Osteoblast (primary cell): ENCODE data around the gene SUPT16H. TPM values are rescaled to one million over a fixed set of nuclear protein-coding genes. Genes with fewer than 3 reads are reported as not detected.

Experiments
- DNase-seq: peaks from one replicate; pipeline ENCODE4 v3.0.0; 2011; ENCODE audit warnings: low spot score, mixed read lengths; ENCODE audit not compliant: insufficient read length; ENCODE audit errors: missing footprints
- H2AFZ ChIP-seq: 2 replicates; pipeline ENCODE4 v1.6.0; 2011; ENCODE audit warnings: mild to moderate bottlenecking, low read length
- H3K27ac ChIP-seq: 2 replicates; pipeline ENCODE4 v1.5.1; 2011; ENCODE audit warnings: mild to moderate bottlenecking, low read depth, low read length, moderate library complexity
- H3K27me3 ChIP-seq: 2 replicates; pipeline ENCODE4 v1.6.0; 2012; ENCODE audit warnings: mild to moderate bottlenecking, control low read depth, inconsistent platforms, low read length, moderate library complexity; ENCODE audit not compliant: insufficient read depth
- H3K36me3 ChIP-seq: 2 replicates; pipeline ENCODE4 v1.5.1; 2011; ENCODE audit warnings: mild to moderate bottlenecking, low read length, control low read depth, moderate library complexity; ENCODE audit not compliant: insufficient read depth
- H3K4me1 ChIP-seq: 2 replicates; pipeline ENCODE4 v1.5.1; 2011; ENCODE audit warnings: mild to moderate bottlenecking, low read length, control low read depth, moderate library complexity; ENCODE audit not compliant: insufficient read depth
- H3K4me2 ChIP-seq: 2 replicates; pipeline ENCODE4 v1.6.0; 2011; ENCODE audit warnings: mild to moderate bottlenecking, low read length; ENCODE audit not compliant: insufficient read depth
- H3K4me3 ChIP-seq: fragments of 200-600 bp; sonication (generic); 3 replicates; pipeline ENCODE4 v1.5.1; 2012; ENCODE audit warnings: mild to moderate bottlenecking, low read length, inconsistent platforms; ENCODE audit not compliant: insufficient read depth
- H3K79me2 ChIP-seq: 2 replicates; pipeline ENCODE4 v1.6.0; 2012; ENCODE audit warnings: mild to moderate bottlenecking, low read length, control low read depth, inconsistent platforms; ENCODE audit not compliant: insufficient read depth
- H3K9me3 ChIP-seq: 2 replicates; pipeline ENCODE4 v1.5.1; 2011; ENCODE audit warnings: low read depth, low read length, control low read depth
- H4K20me1 ChIP-seq: 2 replicates; pipeline ENCODE4 v1.6.0; 2012; ENCODE audit warnings: mild to moderate bottlenecking, low read length, control low read depth; ENCODE audit not compliant: insufficient read depth
- total RNA-seq: library from RNA; depleted of rRNA; stranded (reverse); fragments of >200 nt; gene quantifications from 2 replicates; pipeline ENCODE4 v1.2.3, GENCODE V29; 2012
- TF ChIP-seq, protein P1 (sequence below): IDR thresholded peaks from 2 replicates; pipeline ENCODE4 v1.5.1; 2011; ENCODE audit warnings: mild to moderate bottlenecking, low read depth, low read length, moderate library complexity; ENCODE audit errors: extremely low read depth

Gene SUPT16H
- total RNA-seq, 1 donor = 72.0 TPM

DNA sequence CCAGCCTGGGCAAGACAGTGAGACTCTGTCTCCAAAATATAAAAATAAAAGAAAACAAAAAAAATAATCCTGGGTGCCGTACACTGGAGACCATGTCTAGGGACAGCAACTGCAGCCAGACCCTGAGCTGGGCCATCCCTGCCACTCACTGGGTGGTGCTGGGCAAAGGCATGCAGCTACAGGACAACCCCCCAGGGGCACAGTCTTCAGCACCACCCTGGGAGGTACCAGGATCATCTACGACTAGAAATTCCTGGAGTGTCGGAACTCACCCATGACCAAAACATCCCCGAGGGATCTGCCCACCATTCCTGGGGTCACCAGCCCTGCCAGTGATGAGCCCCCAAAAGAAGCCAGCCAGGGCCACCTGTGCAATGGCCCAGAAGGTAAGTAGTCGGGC is 35.7 kb upstream of the SUPT16H start:
- peaks cover 11% of the 10 kb centered on the region for H3K79me2 ChIP-seq
- no peak overlapping the region for H2AFZ ChIP-seq
- H3K4me1 ChIP-seq = no peaks in the 10 kb centered on the region
- H3K9me3 ChIP-seq = no peaks in the 10 kb centered on the region
- peaks cover 4% of the 10 kb centered on the region for H4K20me1 ChIP-seq
- no peak for DNase-seq
- H3K4me3 ChIP-seq = no peak overlapping the region
- no peaks in the 10 kb centered on the region for H3K27me3 ChIP-seq
- TF ChIP-seq, protein P1, sequence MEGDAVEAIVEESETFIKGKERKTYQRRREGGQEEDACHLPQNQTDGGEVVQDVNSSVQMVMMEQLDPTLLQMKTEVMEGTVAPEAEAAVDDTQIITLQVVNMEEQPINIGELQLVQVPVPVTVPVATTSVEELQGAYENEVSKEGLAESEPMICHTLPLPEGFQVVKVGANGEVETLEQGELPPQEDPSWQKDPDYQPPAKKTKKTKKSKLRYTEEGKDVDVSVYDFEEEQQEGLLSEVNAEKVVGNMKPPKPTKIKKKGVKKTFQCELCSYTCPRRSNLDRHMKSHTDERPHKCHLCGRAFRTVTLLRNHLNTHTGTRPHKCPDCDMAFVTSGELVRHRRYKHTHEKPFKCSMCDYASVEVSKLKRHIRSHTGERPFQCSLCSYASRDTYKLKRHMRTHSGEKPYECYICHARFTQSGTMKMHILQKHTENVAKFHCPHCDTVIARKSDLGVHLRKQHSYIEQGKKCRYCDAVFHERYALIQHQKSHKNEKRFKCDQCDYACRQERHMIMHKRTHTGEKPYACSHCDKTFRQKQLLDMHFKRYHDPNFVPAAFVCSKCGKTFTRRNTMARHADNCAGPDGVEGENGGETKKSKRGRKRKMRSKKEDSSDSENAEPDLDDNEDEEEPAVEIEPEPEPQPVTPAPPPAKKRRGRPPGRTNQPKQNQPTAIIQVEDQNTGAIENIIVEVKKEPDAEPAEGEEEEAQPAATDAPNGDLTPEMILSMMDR = no peak
- no peak overlapping the region for H3K4me2 ChIP-seq
- H3K36me3 ChIP-seq = peaks cover 68% of the 10 kb centered on the region
- H3K27ac ChIP-seq = no peak overlapping the region

DNA sequence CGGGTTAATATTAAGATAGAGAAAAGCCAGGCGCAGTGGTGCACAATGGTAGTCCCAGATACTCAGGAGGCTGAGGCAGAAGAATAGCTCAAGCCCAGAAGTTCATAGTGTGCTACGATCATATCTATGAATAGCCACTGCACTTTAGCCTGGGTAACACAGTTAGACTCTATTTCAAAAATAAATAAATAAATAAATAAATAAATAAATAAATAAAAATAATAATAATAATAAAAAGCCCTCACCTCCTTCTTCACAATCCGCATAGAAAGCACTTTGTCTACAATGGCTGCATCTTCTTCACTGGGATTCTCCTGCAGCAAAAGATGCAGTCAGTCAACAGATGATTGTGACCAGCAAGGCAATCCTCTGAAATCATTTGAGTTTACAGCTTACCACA is 31.5 kb upstream of the SUPT16H start:
- peaks cover 76% of the 10 kb centered on the region for H3K36me3 ChIP-seq
- DNase-seq = no peak

DNA sequence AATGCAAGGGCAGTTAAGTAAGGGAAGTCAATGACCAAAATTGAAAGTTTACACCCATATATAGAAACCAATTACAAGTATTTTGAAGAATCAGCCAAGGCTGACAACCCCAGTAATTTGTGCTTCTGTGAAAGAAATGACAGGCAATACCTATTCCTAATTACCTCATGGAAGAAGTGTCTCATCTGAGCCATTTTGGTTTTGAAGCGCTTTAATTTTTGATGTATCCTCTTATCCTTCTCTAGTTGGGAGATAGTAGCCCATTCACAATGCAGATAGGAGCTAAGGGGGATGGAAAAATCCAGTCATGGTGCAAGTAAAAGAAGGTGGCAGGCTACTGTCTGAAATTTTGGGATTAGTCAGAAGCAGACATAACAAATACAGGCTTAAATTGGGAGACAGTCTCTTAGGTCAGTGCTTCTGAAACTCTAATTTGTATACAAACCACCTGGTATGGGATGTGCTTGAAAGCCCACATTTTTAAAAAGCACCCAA is 30.4 kb upstream of the SUPT16H start:
- TF ChIP-seq, protein P1 = no peak
- H3K4me3 ChIP-seq = no peak overlapping the region
- no peaks in the 10 kb centered on the region for H3K4me1 ChIP-seq
- H4K20me1 ChIP-seq = no peaks in the 10 kb centered on the region
- no peaks in the 10 kb centered on the region for H3K79me2 ChIP-seq
- H3K27me3 ChIP-seq = no peaks in the 10 kb centered on the region
- no peaks in the 10 kb centered on the region for H3K9me3 ChIP-seq
- no peak overlapping the region for H3K27ac ChIP-seq
- no peak for DNase-seq
- no peak overlapping the region for H3K4me2 ChIP-seq
- H2AFZ ChIP-seq = no peak overlapping the region
- H3K36me3 ChIP-seq = peaks cover 77% of the 10 kb centered on the region

More for the DNA sequence above, 31.5 kb upstream of the SUPT16H start:
- Histone ChIP-seq H3K27me3 (no peaks in the 10 kb centered on the region), H3K27ac (no peak overlapping the region), H3K4me2 (no peak overlapping the region), H3K4me3 (no peak overlapping the region), H3K9me3 (no peaks in the 10 kb centered on the region), H2AFZ (no peak overlapping the region), H4K20me1 (peaks cover 4% of the 10 kb centered on the region), H3K79me2 (peaks cover 6% of the 10 kb centered on the region), H3K4me1 (no peaks in the 10 kb centered on the region)
- TF ChIP-seq, protein P1 = no peak

DNA sequence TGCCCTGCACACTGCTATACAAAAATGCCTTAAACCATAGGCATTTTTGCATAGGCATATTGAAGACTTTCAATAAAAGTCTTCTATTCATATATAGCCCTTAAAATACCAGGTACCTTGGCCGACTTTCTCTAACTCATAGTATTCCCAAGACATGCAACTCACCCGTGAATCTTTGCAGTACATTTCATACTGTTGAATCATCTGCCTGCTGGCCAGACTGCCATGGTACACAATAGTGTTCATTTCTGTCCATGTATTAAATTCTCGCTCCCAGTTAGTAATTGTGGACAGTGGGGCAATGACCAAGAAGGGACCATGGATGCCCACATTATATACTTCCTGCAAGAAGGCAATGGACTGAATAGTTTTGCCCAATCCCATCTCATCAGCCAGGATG is 24.3 kb upstream of the SUPT16H start:
- Histone ChIP-seq H3K4me3 (no peak overlapping the region), H3K27me3 (no peaks in the 10 kb centered on the region), H3K9me3 (no peaks in the 10 kb centered on the region), H3K36me3 (peaks cover 88% of the 10 kb centered on the region), H3K79me2 (no peaks in the 10 kb centered on the region), H2AFZ (no peak overlapping the region), H3K4me1 (peaks cover 10% of the 10 kb centered on the region), H3K27ac (peak overlapping the region; percentile 40), H3K4me2 (no peak overlapping the region), H4K20me1 (no peaks in the 10 kb centered on the region)
- DNase-seq = peak; percentile 81
- TF ChIP-seq, protein P1 = no peak
